Gastrocnemius medialis (tissue), 4 donors: Measurements from ENCODE around the gene TEAD4.

Experiments
- CTCF ChIP-seq, 5 experiments: fragments of 450-650 bp in 3 of 5; fragments of 200-600 bp in 2 of 5; sonication (generic) in 2 of 5; IDR thresholded peaks in 4 of 5; conservative IDR thresholded peaks in 1 of 5; 1 replicate in 4 of 5; 2 replicates in 1 of 5; pipeline ENCODE4 v1.5.1; 2016 to 2019; ENCODE audit warnings: antibody characterized with exemption in 5 of 5, mild to moderate bottlenecking in 3 of 5, moderate library complexity in 3 of 5
- POLR2A ChIP-seq, 2 donors: fragments of 450-650 bp; IDR thresholded peaks; one replicate each; pipeline ENCODE4 v1.6.1; 2017; ENCODE audit warnings: antibody characterized with exemption in 2 of 2, mild to moderate bottlenecking in 2 of 2, moderate library complexity in 2 of 2

- TF ChIP-seq CTCF (IDR thresholded peaks at IDR 0.05 in 4 of 5, conservative IDR thresholded peaks at IDR 0.05 in 1 of 5) (no peak), POLR2A (IDR thresholded peaks at IDR 0.05) (no peak)
Measured at GRCh38 chr12:3084742-3085141, 125.5 kb downstream of the TEAD4 start.
